Stimulated activated CD4-positive, alpha-beta T cell treated with anti-CD3 and anti-CD28 coated beads, TNF-alpha, amount 100 ng/mL, for 48 hours (primary cell): ENCODE results near the gene LIPI.
A peak's percentile ranks its signal among the peaks of the same experiment; 100 is the strongest.
"Not testable (repeated sequence)": the region's sequence is repeated elsewhere in the genome, so short reads cannot be mapped to it uniquely, and the experiment has no call there.

ENCODE experiments used
- DNase-seq, 3 donors: peaks; one replicate each; pipeline ENCODE4 v3.0.0-alpha.2; 2020; ENCODE audit warnings: low read depth in 3 of 3

LIPI gene

DNA sequence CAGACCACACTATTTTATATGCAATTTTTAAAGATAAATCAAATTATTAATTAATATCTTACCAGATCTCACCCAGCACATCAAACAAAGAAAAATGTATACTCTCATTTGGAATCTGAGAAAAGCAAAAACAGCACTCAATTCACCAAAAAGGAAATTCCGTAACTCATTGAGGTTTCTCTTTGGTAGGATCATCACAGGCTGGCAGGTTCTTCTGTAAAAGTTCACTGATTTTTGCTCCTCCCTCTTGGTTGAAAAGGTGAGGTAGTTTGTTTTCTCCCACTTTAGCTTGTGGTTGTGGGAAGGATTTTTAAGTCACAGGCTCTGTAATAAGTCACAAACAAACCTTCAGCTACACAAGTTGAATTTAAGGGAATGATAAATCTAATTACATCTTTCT lies at the start of gene LIPI:
LIPI (minus strand) TSS at position 218 of the 400 bp plus-strand sequence; CDS start at position 108, 110 bp downstream.
- DNase-seq: no peak

DNA sequence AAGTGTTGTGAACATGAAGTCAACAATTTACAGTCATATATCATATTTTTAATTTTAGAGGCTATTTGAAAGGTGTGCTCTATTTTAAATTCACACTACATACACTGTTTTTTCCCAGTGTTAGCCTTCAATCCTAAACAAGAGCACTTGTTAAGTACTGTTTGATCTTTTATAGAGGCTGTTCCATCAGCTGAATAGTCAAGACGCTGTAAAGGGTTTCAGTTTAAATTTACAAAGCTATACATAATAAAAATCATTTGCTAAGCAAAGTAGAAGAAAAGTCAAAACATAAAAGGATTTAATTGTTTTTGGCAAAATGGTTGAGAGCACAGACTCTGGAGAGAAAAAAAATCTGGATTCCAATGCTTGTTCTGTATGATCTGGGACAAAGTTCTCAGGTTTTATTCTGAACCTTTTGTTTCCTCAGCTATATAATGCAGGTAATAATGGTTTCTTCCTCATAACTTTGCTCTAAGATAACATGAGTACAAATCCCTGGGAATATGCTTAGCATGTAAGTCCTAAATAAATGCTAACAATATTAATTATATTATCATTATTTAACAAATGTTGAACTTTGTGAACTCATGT lies 49.5 kb upstream of the LIPI start:
- DNase-seq: no peak

DNA sequence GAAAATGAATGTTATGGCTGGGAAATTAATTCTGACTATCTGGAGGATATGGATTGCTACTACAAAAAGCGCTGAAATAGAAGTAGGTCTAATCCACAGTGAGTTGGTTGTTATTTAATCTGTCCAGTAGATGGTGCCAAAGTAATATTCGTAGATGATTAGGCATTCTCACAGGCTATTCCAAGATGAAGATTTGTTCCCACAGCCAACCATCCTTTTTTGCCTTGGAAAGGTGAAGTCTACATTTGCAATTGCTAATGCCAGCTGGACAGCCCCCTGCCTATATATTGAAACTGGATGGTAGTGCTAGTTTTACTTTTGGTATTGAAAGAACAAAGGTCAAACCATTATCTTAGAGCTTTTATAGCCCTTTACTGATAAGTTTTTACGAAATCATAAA lies 49.0 kb upstream of the LIPI start:
- no peak for DNase-seq

DNA sequence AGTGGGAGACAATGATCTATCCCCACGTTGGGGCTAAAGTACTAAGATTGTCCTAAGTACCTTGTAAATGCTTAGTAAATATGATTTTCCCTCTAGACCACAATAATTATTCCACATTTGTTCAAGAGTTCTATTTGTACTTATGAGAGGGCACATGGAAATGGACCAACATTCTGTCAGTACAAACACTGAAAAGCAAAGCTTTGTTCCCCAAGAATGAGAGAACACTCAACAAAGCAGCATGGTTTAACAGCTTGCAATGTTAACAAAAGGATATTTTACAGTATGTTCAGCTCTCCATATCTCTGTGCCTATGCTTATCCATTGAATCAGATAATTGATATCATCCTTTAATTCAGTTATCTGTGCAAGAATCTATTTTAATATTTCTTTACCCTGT lies 40.6 kb upstream of the LIPI start:
- no peak for DNase-seq

DNA sequence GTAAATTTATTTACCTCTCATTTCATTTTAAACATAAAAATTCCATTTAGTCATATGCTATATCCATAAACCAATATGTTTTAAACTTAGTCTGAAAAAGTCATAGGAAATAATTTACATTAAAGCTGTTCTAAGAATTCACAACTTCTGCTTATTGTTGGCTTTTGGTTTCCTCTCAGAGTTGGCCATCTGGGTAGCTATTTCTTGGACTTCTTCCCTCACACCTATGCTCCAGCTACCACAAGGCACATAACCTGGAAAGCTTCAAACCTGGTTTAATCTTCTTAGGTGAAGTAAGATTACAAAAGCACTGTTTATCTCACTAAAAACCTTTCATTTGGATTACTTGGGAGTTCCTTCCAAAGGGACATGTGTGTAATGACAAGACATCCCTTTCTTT lies 35.0 kb upstream of the LIPI start:
- no peak for DNase-seq

DNA sequence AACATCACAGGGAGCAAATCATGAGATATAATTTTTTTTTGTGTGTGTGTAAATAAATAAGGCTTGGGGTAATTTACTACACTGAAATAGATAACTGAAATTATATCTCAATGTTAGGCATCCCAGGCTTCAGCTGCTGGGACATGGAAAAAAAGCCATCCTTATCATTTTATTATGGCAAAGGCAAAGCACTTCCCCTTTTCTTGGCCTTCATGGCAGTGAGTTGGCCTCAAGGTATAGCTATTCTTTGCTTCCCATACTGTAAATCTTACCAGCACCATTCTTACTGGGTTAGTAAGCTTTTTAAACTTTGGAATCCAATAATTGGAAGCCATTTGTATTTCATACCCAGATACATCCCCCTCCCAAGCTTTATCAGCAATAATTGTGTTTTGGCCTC lies 34.2 kb upstream of the LIPI start:
- DNase-seq: no peak

DNA sequence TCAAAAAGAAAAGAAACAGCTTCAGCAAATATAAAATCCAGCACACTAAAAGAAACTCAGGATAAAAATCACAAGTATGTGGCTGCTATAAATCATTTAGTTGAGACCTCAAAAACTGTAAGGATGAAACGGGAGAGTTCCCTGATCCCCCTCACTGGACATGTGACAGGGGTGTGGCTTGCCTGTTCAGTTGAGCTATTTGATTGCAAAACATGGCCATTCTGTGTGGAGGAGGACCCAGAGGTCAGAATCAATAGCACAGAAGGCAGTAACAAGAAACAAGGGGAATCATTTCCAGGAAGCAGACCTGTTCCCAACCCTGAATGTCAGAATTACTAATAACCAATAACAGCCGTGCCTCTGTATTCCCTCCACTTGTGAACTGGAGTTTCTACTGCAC lies 33.1 kb upstream of the LIPI start:
- DNase-seq: no peak

DNA sequence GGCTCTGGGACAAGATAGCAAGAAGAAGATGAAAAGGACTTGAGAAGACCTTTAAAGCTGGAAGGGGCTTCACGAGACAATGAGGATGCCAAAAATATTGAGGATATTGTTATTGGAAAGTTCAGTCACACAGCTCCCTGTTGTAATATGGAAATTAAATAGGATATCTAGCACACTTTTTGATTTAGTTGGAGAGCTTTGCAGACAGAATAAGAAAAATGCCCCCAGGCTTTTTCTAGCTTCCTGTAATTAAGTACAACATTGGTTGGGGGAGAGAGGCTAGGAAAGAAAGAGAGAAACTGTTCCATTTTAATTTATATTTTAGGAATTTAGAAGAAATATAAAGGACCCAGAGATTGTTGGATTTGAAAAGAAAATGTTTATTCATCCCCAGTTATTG lies 32.7 kb upstream of the LIPI start:
- no peak for DNase-seq

DNA sequence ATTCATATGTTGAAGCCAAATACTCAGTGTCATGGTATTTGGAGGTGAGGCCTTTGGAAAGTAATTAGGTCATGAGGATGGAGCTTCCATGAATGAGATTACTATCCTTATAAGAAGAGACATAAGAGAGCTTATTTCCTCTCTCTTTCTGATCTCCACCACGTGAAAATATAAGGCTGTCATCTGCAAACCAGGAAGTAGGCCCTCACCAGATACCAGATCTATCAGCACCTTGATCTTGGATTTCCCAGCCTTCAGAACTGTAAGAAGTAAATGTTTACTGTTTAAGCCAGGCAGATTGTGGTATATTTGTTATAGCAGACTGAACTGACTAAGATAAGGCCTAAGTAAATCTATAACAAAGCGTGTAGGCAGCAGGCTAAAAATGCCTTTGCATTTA lies 30.5 kb upstream of the LIPI start:
- no peak for DNase-seq

DNA sequence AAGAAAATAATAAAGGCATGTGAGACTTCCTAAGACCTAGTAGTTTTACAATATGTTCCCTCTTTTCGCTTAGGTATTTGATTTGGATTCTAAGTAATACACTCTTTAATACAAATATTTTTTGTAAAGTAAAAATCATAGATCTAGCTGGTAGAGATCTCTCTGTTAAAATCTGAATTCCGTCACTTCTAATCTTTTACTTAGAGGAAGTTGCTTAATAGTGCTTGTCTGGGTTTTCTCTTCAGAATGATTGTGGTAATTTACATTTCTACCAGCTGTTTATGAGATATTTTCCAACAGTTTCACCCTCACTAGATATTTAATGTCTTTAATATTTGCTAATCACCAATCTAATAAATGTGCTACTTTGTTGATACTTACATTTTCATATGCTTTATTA lies 28.5 kb upstream of the LIPI start:
- no peak for DNase-seq

DNA sequence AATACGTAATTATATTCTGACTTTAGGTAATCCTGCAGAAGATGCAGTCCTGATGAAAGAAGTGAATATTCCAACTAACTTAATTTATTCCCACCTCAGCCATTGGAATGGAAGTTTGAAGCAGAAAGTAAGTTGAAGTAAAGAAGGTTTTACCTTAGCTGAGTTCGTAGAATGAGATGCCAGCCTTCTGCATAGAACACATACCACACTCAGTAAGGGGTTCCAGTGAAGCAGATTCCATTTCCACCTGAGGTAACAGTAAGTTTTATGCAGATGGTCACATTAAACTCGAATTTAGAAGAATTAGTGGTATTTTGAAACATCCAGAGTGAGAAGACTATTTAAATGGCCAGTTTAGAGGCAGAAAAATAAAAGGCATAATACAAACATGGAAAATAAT lies 25.4 kb upstream of the LIPI start:
- DNase-seq: no peak

DNA sequence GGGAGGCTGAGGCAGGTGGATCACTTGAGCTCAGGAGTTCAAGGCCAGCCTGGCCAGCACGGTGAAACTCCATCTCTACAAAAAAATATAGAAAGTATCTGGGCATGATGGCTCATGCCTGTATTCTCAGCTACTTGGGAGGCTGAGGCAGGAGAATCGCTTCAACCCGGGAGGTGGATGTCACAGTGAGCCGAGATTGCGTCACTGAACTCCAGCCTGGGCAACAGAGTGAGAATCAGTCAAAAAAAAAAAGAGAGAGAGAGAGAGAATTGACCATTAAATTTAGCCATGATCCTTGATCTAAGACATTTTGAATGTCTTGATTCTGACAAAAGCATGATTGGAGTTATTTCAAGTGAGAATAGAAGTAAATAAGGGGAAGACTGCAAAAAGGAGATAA lies 24.3 kb upstream of the LIPI start:
- DNase-seq: no peak

DNA sequence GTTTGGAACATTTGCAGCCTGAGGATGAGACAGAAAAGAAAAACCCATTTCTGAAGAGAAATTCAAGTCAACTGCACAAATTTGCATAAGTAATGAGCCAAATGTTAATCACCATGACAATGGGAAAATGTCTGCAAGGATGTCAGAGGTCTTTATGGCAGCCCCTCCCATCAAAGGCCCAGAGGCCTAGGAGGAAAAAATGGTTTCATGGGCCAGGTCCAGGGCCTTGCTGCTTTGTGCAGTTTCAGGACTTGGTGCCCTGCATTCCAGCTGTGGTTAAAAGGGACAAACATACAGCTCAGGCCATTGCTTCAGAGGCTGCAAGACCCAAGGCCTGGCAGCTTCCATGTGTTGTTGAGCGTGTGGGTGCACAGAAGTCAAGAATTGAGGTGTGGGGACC lies 18.6 kb upstream of the LIPI start:
- no peak for DNase-seq

DNA sequence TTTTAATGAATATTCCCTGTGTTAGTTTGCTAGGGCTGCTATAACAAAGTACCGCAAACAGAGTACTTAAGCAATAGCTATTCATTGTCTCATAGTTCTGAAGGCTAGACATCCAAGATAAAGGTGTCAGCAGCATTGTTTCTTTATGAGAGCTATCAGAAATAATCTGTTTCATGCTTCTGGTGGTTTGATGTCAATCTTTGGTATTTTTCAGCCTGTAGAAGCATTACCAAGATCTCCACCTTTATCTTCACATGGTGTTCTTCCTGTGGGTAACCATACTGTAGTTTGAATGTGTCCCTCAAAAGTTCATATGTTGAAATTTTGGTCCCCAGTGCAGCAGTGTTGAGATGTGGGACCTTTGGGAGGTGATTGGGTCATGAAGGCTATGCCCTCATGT lies 12.6 kb upstream of the LIPI start:
- no peak for DNase-seq

DNA sequence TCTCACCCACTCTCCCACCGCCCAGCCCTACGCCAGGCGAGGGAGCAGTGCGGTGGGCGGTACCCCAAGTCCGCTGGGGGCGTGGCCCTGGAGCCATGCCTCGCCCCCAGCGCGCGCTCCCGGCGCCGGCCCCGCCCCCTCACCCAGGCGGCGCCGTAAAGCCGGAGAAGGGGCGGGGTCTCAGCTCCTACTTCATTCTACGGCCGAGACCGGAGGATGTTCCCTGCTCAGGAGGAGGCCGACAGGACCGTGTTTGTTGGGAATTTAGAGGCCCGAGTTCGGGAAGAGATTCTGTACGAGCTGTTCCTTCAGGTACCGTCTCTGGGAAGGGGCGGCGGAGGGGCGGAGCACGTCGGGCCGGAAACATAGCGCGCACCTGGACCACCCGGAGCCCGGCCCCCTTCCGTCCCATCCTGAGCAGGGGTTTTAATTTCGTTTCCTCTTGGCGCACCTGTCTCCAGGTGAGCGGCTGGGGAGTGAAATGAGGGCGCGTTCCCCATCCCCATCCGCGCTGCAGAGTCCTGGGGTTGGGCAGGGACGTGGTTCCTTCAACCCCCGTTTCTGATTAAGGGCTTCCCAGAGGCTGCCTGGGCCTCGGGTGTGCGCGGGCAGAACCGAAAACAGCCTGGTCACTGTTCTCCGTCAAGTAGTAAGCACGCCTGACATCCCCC lies 5.4 kb upstream of the LIPI start, which contains the start of gene RBM11:
RBM11 (plus strand) TSS at position 187 of the 671 bp plus-strand sequence; CDS start at position 217, 30 bp downstream.
- peak; percentile 39 to 85 (median 57) for DNase-seq

DNA sequence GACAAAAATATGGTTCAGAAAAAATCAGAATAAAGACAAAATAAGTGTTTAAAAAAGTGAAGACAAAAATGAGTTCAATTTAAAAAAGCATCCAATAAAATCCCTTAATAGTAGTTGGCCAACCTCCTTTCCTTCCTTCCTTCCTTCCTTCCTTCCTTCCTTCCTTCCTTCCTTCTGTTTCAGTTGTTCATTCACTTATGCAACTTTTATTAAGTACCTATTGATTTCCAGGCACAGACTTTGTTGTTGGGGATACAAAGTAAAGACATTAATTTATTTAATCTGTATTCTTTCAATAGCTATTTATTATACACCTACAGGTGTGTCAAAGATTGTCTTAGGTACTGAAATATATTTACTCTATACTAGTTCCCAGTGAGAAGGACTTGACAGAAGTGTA lies 2.4 kb upstream of the LIPI start:
- DNase-seq: no peak

DNA sequence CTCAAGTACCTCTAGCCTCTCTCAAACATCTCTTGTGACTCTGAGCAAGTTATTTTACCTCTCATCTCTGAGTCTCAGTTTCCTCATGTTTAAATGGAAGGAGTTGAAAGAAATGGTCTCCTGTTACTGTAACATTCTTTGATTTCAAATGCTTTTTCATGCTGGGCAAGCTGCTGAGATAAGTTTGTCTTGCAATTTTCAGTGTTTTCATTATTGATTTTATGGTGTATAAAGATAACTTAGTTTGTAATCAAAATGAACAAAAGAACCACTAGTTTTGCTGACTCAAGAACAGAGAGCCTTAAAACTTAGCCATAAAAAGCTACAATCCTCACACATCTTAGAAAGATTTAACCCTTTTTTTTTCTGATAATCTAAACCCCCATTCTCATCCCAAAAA lies 4.5 kb downstream of the LIPI start:
- DNase-seq: no peak

DNA sequence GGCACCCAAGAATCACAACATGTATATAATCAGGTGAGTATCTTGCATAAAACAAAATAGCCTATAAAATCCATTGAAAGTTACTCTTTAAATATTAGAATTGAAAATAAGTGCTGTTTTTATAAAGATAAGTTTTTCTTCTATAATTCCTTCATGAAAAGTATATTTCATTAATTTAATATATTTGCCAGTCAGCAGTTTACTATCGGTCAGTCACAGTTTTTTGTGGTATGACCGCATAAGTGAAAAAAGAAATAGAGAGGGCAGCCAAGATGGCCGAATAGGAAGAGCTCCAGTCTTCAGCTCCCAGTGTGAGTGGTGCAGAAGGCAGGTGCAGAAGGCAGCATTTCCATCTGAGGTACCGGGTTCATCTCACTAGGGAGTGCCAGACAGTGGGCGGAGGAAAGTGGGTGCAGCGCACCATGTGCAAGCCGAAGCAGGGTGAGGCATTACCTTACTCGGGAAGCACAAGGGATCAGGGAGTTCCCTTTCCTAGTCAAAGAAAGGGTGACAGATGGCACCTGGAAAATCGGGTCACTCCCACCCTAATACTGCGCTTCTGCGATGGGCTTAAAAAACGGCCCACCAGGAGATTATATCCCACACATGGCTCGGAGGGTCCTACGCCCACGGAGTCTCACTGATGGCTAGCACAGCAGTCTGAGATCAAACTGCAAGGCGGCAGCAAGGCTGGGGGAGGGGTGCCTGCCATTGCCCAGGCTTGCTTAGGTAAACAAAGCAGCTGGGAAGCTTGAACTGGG lies 44.1 kb downstream of the LIPI start:
- not testable (repeated sequence) for DNase-seq

DNA sequence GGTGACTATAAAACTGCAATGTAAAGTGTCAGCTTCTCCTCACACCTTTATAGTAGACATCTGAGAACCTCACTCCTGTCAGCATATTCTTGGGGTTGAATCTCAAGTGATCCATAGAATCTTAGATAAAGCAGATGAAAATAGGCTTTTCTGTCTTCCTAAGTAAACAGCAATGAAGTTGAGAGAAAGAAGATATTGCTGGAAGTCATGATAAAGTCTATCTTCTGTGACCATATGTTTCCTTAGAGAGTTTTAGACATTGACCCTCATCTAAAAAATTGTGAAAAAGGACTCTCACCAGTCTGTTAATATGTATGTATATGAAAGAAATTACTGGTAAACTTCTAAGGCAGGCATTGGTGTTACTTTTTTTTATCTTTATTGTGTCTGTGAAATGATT lies 66.8 kb downstream of the LIPI start:
- DNase-seq: no peak

DNA sequence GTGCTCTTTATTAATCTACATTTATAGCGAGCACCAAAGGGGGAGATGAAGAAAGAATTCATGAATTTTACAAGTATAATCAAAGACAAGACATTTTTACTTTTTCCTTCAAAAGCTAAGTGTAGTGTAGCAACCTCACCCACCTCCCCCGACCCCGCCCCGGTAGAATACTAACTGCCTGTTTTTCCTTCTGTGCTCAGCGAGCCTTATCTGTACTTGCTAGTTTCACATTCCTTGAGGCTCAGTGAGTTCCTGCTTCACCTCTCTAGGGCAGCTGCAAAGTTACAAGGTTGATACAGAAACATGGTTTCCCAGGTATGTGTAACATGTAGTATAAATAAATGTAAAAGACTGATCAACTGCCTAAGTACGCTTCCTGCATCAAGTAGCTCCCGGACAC lies 86.5 kb downstream of the LIPI start:
- no peak for DNase-seq

DNA sequence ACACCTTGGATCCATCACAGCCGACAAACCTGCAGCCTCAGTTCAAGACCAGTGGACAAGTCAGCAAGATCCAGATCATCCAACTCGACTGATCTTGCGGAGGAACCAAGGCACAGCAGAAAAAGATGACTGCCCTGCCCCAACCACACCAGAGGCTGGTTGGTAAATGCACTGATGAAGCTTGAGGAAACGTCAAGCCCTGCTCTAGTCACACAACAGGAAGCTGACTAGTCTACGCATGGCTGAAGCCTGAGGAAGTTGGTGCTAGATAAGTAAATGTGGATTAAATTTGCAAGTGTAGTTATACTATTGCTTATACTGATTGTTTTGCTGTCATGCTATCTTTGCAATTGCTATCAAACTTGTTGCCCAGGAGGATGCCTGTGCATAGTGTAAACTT lies 89.0 kb downstream of the LIPI start:
- no peak for DNase-seq

DNA sequence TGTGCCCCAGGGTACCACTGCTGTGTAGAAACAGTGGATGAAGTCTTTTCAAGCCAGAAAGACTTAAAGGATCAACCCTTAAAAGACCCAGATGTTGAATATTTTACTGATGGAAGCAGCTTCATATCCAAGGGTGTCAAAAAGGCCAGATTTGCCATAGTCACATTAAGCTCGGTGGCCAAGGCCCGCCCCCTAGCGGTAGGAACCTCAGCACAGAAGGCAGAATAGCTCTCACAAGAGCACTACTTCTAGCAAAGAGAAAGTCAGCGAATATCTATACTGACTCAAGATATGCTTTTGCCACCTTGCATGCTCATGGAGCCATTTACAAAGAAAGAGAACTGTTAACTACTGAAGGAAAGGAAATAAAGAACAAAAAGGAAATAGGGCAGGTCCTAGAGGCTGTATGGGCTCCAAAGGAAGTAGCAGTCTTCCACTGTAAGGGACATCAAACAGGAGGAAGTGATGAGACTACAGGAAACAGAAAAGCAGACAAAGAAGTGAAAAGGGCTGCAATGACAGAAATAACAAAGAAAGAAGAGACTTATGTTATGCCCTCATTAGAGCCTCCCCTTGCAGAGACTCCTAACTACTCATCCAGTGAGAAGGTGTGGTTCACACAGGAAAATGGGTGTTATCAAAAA lies 90.5 kb downstream of the LIPI start:
- peak in 2 of 3 donors; percentile 7 to 46 for DNase-seq

DNA sequence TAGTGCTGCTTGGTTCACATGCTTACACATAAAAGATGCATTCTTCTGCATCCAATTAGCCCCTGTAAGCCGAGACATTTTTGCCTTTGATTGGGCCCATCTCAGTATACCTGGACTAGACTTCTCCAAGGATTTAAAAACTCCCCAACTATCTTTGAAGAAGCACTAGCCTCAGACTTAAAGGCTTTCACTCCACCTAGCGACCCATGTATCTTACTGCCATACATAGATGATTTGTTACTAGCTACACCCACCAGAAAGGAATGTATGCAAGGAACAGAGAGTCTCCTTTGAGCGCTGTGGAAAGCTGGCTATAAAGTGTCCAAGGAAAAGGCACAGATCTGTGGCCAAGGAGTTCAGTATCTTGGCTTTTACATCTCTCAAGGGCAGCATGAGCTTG lies 91.7 kb downstream of the LIPI start:
- no peak for DNase-seq
